Left lung (tissue), 10 donors: ENCODE data around the gene GALNT2. TPM values are rescaled to one million over a fixed set of nuclear protein-coding genes. Genes with fewer than 3 reads are reported as not detected.

Source experiments
- ATAC-seq: fragments of 200-7000 bp; cut with Tn5 transposase; one replicate; pipeline ENCODE4 v1.9.1; 2020; ENCODE audit warnings: moderate library complexity
- DNase-seq, 4 donors: peaks; one replicate each; pipeline ENCODE4 v3.0.0-alpha.2; 2013 to 2020
- H3K27ac ChIP-seq, 2 donors: fragments of 200-600 bp; sonication (generic) in 1 of 2; one replicate each; pipeline versions ENCODE4 v1.5.0 to v1.8.0; 2020 to 2021
- H3K27me3 ChIP-seq, 2 donors: fragments of 200-600 bp; sonication (generic) in 1 of 2; one replicate each; pipeline versions ENCODE4 v1.5.0 to v1.8.0; 2020 to 2021
- H3K36me3 ChIP-seq, 2 donors: fragments of 200-600 bp; sonication (generic) in 1 of 2; one replicate each; pipeline versions ENCODE4 v1.5.0 to v1.8.0; 2020 to 2021
- H3K4me1 ChIP-seq, 2 donors: fragments of 200-600 bp; one replicate each; pipeline ENCODE4 v1.8.0; 2021
- H3K4me3 ChIP-seq, 2 donors: fragments of 200-600 bp; sonication (generic) in 1 of 2; one replicate each; pipeline versions ENCODE4 v1.5.0 to v1.8.0; 2020 to 2021; ENCODE audit warnings: mild to moderate bottlenecking in 1 of 2
- H3K9me3 ChIP-seq, 2 donors: fragments of 200-600 bp; sonication (generic) in 1 of 2; one replicate each; pipeline versions ENCODE4 v1.5.0 to v1.8.0; 2020 to 2021
- CTCF ChIP-seq, 2 donors: fragments of 200-600 bp; sonication (generic) in 1 of 2; IDR thresholded peaks; one replicate each; pipeline versions ENCODE4 v1.5.0 to v1.8.0; 2021; ENCODE audit warnings: antibody characterized with exemption in 2 of 2
- intact Hi-C, 2 donors: fragments of 100-400 bp; cut with DNase I; formaldehyde crosslinking; loops; one replicate each; pipeline versions ENCODE4 v1.11.2 to v1.14.2; 2022
- polyA plus RNA-seq, 6 donors: library from polyadenylated mRNA; unstranded; fragments of 120-200 nt; gene quantifications; one replicate each; pipeline ENCODE4 v1.2.1, GENCODE V29; 2013; ENCODE audit not compliant: insufficient read length in 6 of 6
- total RNA-seq, 2 donors: library from RNA; stranded (reverse); fragmentation: NEBNext Ultra II Directional; extraction: Animal tissue kit (Norgen Biotek cat#: 25700); gene quantifications; one replicate each; pipeline ENCODE4 v1.2.1, GENCODE V29; 2021
- donor health status: DM: no; HTN: yes; CAD: no.
- donor health status: DM: no; HTN: no; CAD: no.

The GALNT2 gene
- total and polyA plus RNA-seq, 8 donors, result 27.6 to 114 (median 40.0) TPM

GRCh38 chr1:230201445-230201844 lies 134.4 kb downstream of the GALNT2 start:
- DNase-seq (no peak), ATAC-seq (no peak)
- intact Hi-C loops, result no loop called here
- no peaks in the 10 kb centered on the region for H3K9me3 ChIP-seq
- no peak for TF ChIP-seq CTCF (IDR thresholded peaks at IDR 0.05)
- H3K4me1 ChIP-seq, result peaks cover 3 to 9% of the 10 kb centered on the region in 2 donors
- peaks cover 0 to 33% of the 10 kb centered on the region in 2 donors for H3K36me3 ChIP-seq
- H3K27ac ChIP-seq, result no peak overlapping the region
- H3K27me3 ChIP-seq, result no peaks in the 10 kb centered on the region
- no peak overlapping the region for H3K4me3 ChIP-seq

GRCh38 chr1:230204842-230205241 lies 137.8 kb downstream of the GALNT2 start:
- TF ChIP-seq CTCF (IDR thresholded peaks at IDR 0.05), result no peak
- no peak overlapping the region for H3K4me3 ChIP-seq
- peaks cover 0 to 33% of the 10 kb centered on the region in 2 donors for H3K36me3 ChIP-seq
- intact Hi-C loops, result no loop called here
- no peaks in the 10 kb centered on the region for H3K27me3 ChIP-seq
- ATAC-seq (peak; percentile 90), DNase-seq (peak in 2 of 4 donors; percentile 46 to 85)
- peak overlapping the region; percentile 40 to 48 for H3K27ac ChIP-seq
- H3K4me1 ChIP-seq, result peaks cover 10 to 19% of the 10 kb centered on the region in 2 donors
- no peaks in the 10 kb centered on the region for H3K9me3 ChIP-seq

- Histone ChIP-seq H3K4me3 (no peak overlapping the region), H3K27me3 (no peaks in the 10 kb centered on the region), H3K9me3 (no peaks in the 10 kb centered on the region), H3K36me3 (peaks cover 0 to 33% of the 10 kb centered on the region in 2 donors), H3K4me1 (peaks cover 11 to 28% of the 10 kb centered on the region in 2 donors), H3K27ac (peak overlapping the region; percentile 16 to 40)
- no peak for TF ChIP-seq CTCF (IDR thresholded peaks at IDR 0.05)
- ATAC-seq (peak; percentile 67), DNase-seq (no peak)
- intact Hi-C loops, result no loop called here
Observed at GRCh38 chr1:230205719-230206198, 138.7 kb downstream of the GALNT2 start.

- Histone ChIP-seq H3K27me3 (no peaks in the 10 kb centered on the region), H3K27ac (peak overlapping the region; percentile 16 to 40), H3K4me3 (no peak overlapping the region), H3K9me3 (no peaks in the 10 kb centered on the region), H3K36me3 (peaks cover 0 to 33% of the 10 kb centered on the region in 2 donors), H3K4me1 (peaks cover 11 to 29% of the 10 kb centered on the region in 2 donors)
- no peak for DNase-seq
- intact Hi-C loops, result no loop called here
- ATAC-seq, result no peak
- TF ChIP-seq CTCF (IDR thresholded peaks at IDR 0.05), result no peak
Observed at GRCh38 chr1:230206207-230206606, 139.2 kb downstream of the GALNT2 start.

- Histone ChIP-seq H3K27ac (no peak overlapping the region), H3K36me3 (peaks cover 0 to 33% of the 10 kb centered on the region in 2 donors), H3K4me1 (peaks cover 17 to 34% of the 10 kb centered on the region in 2 donors), H3K4me3 (no peak overlapping the region), H3K27me3 (no peaks in the 10 kb centered on the region), H3K9me3 (no peaks in the 10 kb centered on the region)
- intact Hi-C loops, result no loop called here
- no peak for TF ChIP-seq CTCF (IDR thresholded peaks at IDR 0.05)
- ATAC-seq, result peak; percentile 3
- no peak for DNase-seq
Observed at GRCh38 chr1:230206976-230207375, 139.9 kb downstream of the GALNT2 start.
